ENCODE data around the gene COMMD7.

DNA sequence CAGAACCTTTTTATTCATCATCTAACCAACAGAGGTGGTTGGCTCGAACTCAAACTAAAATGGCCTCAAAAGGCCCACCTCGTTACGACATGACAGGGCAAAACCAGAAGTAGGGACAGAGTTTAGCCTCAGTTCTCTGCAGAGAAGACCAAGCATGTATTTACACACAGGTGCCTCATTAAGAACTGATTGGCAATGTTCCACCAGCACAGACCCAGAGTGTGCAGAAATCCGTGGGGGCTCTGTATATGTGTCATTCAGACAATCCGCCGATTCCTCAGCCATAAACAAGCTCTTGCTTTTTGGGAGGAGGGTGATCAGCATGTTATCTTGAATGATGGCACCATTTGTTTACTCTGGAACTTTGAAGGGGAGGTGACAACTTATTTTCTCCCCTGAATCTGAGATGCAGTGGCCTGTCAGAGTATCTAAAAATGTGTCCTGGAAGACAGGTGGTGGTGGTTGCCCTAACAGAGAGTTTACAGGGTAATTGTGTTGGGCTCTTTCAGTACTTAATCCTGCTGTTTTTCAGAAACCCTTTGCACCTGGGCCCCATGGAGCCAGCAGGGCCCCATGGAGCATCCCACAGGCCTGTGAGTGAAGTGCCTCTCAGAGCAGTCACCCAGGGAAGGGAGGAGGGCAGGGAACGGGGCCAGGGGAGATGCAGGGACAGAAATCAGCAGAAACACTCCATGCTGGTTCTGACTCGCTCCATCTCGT lies 40.4 kb downstream of the COMMD7 start:
- TF ChIP-seq, protein P1, sequence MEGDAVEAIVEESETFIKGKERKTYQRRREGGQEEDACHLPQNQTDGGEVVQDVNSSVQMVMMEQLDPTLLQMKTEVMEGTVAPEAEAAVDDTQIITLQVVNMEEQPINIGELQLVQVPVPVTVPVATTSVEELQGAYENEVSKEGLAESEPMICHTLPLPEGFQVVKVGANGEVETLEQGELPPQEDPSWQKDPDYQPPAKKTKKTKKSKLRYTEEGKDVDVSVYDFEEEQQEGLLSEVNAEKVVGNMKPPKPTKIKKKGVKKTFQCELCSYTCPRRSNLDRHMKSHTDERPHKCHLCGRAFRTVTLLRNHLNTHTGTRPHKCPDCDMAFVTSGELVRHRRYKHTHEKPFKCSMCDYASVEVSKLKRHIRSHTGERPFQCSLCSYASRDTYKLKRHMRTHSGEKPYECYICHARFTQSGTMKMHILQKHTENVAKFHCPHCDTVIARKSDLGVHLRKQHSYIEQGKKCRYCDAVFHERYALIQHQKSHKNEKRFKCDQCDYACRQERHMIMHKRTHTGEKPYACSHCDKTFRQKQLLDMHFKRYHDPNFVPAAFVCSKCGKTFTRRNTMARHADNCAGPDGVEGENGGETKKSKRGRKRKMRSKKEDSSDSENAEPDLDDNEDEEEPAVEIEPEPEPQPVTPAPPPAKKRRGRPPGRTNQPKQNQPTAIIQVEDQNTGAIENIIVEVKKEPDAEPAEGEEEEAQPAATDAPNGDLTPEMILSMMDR (conservative IDR thresholded peaks at IDR 0.05; ENCODE audit: low read depth, low read length): no peak
- no peak for TF ChIP-seq EZH2 (IDR thresholded peaks at IDR 0.05; ENCODE audit: borderline replicate concordance, low read depth, low read length, poor library complexity, severe bottlenecking)
